Stimulated activated CD8-positive, alpha-beta memory T cell treated with anti-CD3 and anti-CD28 coated beads, Interleukin-7, amount 100 ng/mL, for 48 hours (primary cell): Measurements from ENCODE around the gene OSTF1.

Experiments used
- DNase-seq, 2 donors: peaks; one replicate each; pipeline ENCODE4 v3.0.0-alpha.2; 2020; ENCODE audit warnings: low read depth in 1 of 2; ENCODE audit errors: extremely low read depth in 1 of 2

Gene OSTF1

GRCh38 chr9:75087824-75088645, at the start of gene OSTF1, which contains the start of gene NMRK1:
Gene OSTF1 (plus strand): TSS chr9:75088514. CDS start chr9:75088693, 179 bp downstream.
Gene NMRK1 (minus strand): TSS chr9:75088155. CDS start chr9:75083115, 5,040 bp downstream.
- peak; percentile 88 to 95 for DNase-seq

GRCh38 chr9:75039009-75039408, 49.3 kb upstream of the OSTF1 start:
- DNase-seq, result no peak

DNA sequence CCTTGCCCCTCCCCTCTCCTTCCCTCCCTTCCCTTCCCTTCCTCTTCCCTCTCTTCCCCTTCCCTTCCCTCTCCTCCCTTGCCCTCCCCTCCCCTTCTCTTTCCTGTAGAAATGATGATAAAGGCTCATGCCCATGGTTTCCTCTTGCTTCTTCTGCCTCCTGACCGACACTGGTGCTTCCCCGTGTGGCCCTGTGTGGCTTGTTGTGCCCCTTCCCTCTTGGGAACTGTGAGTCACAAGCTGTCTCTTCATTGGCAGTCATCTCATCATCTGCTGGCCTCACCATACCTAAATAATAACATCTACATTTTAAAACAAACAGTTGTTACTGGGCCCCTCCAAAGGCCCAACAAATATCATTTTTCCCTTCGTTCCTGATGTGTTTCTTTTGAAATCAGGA, 48.5 kb upstream of the OSTF1 start:
- no peak for DNase-seq

GRCh38 chr9:75041041-75041440, 47.3 kb upstream of the OSTF1 start:
- DNase-seq, result no peak

DNA sequence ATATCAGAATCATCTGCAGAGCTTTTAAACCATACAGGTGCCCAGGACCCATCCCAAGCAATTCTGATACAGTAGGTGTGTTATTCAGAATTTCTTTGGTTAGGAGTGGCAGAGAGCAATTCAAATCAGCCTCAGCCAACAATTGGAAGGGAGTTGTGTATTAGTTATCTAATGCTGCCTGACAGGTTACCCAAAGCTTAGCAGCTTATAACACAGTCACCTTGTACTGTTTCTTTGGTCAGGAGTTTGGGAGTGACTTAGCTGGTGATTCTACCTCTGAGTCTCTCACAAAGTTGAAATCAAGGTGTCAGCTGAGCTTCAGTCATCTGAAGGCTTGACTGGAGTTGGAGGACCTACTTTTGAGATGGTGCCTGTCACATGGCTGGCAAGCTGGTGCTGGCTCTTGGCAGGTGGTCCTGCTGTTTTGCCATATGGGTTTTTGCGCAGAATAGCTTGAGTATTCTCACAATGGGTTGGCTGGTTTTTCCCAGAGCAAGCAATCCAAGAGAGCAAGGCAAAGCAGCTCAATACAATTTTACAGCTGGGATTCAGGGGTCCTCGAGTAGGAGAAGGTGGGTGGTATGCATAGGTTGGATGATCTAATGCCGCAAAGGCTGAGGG, 41.5 kb upstream of the OSTF1 start:
- no peak for DNase-seq

DNA sequence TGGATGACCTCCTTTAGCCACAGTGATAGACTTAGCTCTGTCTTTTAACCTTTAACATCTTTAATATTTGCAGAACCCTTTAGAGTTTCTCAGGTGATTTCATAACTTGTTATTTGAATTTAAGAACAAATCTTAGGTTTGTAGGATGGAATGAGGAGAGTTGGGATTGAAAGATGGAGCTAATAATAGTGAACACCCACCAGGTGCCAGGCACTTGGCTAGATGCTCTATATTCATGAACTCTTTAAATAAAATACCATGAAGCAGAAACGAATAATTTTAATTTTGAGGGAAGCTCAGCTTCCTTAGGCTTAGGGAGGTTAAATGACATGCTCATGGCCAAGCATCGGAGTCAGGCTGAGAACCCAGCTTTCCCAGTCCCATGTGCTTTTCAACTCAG, 40.8 kb upstream of the OSTF1 start:
- no peak for DNase-seq

DNA sequence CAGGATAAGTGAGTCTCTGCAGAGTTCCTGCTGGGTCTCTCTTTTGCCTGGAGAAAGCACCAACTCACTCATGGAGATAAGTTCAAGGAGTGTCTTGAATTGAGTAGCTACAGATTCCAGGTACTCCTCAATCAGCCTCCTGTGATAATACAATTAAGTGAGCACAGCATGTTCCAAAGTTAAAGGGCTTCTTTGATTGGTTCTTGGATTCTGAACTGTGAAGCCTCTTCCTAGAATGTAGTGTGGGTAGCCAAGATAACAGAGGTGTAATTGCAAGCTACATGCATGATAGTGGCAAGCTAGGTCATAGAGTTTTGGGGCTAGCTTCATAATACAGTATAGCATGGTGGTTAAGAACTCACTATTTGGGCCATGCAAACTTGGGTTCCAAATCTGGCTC, 37.0 kb upstream of the OSTF1 start:
- DNase-seq, result no peak

DNA sequence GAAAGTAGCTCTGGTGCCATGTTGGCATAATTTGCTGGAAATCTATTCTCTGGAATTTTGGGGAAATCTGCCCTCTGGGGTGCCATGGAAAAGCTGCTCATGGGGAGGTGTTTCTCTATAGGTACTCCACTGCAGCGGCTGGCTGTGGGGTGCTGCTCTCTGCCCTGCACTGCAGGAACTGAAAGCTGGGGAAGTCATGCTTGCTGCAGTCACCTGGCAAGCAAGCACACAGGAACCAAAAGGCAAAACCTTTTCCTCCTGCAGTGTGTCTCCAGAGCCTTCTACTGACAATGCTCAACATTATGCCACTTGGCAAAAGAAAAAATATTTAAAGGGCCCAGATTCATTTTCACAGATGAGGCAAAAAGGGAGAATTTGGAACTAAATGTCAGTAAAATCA, 34.4 kb upstream of the OSTF1 start:
- DNase-seq, result no peak

- DNase-seq, result no peak
Observed at GRCh38 chr9:75054368-75055001, 33.8 kb upstream of the OSTF1 start.

GRCh38 chr9:75061169-75061568, 27.1 kb upstream of the OSTF1 start:
- no peak for DNase-seq

DNA sequence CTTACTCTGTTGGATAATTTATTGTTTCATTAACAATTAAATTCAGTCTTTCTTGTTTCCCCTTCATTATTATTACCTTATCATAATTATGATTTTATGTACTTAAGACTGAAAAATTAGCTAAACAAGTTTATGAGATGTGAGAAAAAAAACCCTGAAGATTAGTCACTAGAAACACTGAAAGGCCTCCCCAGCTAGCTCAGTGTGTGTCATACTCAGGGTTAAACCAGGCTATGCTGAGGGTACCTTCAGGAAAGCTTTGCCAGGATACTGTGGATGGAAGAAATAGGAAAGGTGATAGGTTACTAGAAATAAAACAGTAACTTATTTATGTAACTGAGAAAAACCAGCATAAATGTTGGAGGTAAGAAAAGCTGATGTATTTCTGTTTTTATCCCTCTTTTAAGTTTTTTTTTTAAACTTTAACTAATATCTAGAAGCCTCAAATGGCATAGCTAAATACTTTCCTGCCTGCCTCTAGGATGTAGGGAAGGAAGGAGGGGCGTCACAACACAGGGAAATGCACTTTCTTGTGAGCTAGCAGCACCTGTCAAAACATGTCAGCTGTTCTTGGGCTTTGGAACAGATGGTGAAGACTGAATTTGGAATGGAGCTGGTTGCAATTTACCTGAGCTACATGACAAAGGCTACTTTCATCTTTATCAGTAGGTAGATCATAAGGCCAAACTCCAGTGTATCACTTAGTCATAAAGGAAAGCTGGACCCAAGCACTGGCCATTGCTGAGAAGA, 24.6 kb upstream of the OSTF1 start:
- DNase-seq, result no peak

GRCh38 chr9:75064307-75065025, 23.8 kb upstream of the OSTF1 start:
- no peak for DNase-seq

- DNase-seq, result no peak
Observed at GRCh38 chr9:75065510-75065909, 22.8 kb upstream of the OSTF1 start.

- DNase-seq, result no peak
Observed at GRCh38 chr9:75067894-75068293, 20.4 kb upstream of the OSTF1 start.

DNA sequence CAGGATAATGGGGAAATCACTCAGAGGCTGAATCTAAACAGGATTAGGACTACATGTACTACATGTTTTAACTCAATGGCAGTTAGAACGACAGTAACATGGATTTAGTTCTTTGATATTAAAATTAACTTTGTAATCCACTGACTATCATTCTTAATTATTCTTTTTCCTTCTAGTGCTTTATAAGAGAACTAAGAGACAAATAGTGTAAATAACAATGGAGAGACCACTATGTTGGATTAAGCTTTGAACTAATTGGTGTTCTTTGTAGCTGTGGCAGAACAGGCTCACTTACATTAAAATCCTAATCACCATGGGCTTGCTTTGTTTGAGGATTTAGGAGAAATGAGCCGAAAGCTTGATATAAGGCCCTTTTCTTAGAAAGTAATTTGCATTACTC, 19.1 kb upstream of the OSTF1 start:
- no peak for DNase-seq

DNA sequence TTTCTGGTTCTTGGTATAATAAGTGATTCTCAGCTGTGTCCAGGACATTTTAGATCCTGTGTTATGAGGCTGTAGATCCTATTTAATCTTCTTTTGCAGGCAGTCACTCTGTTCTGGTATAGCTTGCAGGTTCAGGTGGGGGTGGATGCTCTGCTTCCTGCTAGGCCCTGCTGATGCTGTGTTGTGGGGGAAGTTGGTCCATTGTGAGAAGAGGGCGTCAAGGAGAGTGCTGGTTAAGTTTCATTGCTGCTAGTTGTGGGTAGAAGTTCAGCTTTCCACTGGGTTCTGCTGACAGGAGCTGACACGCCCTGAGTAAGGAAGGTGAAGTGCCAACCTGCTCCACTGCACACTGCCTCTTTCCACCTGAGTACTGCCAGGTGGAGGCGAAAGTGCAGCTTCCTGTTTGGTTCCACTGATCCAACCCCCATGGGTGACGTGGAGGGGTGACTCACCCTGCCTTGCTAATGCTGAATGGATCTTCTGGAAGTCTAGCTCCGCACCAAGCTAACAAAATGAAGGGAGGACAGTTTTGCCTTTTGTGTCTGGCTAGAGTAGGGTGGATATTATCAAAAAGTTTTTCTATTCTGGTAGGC, 16.7 kb upstream of the OSTF1 start:
- peak in 1 of 2 donors; percentile 59 for DNase-seq

- no peak for DNase-seq
Observed at GRCh38 chr9:75072895-75073294, 15.4 kb upstream of the OSTF1 start.

- DNase-seq, result no peak
Observed at GRCh38 chr9:75081632-75082031, 6.7 kb upstream of the OSTF1 start.

GRCh38 chr9:75083188-75083970, 4.9 kb upstream of the OSTF1 start:
- no peak for DNase-seq
